HG03558 (cell line): ENCODE results near the gene GOLGA2.

Experiments
- ATAC-seq: cut with Tn5 transposase; IDR thresholded peaks from one replicate; pipeline ENCODE4 v1.9.1; 2021; ENCODE audit warnings: moderate number of reproducible peaks; ENCODE audit not compliant: unreplicated experiment; ENCODE audit errors: extremely low read depth

GOLGA2 gene, protein sequence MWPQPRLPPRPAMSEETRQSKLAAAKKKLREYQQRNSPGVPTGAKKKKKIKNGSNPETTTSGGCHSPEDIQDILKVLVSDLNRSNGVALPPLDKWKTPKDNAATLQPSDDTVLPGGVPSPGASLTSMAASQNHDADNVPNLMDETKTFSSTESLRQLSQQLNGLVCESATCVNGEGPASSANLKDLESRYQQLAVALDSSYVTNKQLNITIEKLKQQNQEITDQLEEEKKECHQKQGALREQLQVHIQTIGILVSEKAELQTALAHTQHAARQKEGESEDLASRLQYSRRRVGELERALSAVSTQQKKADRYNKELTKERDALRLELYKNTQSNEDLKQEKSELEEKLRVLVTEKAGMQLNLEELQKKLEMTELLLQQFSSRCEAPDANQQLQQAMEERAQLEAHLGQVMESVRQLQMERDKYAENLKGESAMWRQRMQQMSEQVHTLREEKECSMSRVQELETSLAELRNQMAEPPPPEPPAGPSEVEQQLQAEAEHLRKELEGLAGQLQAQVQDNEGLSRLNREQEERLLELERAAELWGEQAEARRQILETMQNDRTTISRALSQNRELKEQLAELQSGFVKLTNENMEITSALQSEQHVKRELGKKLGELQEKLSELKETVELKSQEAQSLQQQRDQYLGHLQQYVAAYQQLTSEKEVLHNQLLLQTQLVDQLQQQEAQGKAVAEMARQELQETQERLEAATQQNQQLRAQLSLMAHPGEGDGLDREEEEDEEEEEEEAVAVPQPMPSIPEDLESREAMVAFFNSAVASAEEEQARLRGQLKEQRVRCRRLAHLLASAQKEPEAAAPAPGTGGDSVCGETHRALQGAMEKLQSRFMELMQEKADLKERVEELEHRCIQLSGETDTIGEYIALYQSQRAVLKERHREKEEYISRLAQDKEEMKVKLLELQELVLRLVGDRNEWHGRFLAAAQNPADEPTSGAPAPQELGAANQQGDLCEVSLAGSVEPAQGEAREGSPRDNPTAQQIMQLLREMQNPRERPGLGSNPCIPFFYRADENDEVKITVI

DNA sequence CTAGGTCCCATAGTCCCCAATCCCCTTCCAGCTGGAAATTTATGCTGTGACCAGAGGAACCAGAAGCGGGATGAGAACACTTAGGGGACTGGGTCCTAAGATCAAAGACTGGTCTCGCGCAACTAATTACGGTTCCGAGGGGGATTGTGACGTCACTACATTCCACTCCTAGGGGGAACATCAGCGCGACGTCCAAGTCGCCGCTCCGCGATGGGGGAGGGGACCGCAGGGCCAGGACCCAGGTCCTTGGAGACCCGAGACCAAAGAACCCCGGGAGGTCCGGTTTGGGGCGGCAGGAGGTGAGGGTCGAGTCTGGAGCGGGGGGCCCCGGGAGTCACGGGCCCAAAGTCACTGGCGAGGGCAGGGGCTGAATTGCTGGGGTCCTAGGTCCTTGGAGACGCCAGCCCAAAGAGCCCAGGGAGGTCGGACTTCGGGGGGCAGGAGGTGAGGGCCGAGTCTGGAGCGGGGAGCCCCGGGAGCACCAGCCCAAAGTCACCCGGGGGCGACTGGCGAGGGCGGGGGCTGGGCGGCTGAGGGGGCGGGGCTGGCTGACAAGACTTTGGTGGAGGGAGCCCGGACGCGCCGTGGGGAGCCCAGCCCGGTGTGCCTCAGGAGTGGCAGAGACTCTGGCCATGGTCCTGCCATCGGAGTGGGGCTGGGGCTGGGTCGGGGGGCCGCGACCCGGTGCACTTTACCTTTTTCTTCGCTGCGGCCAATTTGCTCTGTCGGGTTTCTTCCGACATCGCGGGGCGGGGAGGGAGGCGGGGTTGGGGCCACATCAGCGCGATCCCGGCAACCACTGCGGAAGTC, at the start of gene GOLGA2:
Gene GOLGA2, minus strand, starts transcription at position 810 of the 810 bp plus-strand sequence. Its CDS starts 31 bp downstream, at position 779.
- ATAC-seq: no peak

DNA sequence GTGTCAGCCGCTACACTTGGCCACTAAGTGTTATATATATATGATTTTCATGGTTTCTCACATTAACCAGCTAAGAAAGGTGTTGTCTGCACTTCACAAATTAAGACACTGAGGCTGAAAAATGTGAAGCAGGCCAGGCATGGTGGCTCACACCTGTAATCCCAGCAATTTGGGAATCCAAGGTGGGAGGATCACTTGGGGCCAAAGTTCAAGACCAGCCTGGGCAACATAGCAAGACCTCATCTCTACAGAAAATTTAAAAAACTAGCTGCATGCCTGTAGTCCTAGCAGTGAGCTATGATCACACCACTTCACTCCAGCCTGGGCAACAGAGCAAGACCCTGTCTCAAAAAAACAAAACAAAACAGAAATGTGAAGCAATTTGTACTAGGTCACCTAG, 48.6 kb upstream of the GOLGA2 start:
- ATAC-seq: no peak

DNA sequence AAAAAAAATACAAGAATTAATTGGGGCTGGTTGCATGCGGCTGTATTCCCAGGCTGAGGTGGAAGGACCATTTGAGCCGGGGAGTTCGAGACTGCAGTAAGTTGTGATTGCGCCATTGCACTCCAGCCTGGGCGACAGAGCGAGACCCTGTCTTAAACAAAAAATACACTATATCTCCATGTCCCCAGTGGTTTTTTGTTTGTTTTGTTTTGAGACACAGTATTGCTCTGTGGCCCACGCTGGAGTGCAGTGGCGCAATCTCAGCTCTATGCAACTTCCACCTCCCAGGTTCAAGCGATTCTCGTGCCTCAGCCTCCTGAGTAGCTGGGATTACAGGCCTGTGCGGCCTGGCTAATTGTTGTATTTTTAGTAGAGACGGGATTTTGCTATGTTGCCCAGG, 48.0 kb upstream of the GOLGA2 start:
- no peak for ATAC-seq

DNA sequence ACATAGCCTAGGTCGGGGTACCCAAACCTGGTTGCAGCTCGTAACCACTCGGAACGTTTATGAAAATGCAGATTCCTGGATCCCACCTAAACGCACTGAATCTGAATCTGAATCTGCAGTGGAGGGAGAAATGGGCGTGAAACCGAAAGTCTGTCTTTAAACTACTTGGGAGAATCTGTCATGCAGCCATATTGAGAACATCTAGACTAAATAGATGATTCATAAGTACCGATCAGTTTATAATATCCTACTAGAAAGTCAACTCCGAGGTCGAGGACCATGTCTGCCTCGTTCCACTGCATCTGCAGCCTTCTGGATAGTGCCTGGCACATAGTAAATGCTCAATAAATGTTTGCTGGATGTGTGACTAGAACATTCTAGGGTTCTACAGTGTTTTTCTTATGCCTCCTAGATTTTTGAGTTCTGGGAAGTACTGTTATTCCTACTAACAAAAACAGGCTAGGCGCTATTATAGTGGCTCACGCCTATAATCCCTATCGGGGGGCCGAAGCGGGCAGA, 47.5 kb upstream of the GOLGA2 start:
- no peak for ATAC-seq

DNA sequence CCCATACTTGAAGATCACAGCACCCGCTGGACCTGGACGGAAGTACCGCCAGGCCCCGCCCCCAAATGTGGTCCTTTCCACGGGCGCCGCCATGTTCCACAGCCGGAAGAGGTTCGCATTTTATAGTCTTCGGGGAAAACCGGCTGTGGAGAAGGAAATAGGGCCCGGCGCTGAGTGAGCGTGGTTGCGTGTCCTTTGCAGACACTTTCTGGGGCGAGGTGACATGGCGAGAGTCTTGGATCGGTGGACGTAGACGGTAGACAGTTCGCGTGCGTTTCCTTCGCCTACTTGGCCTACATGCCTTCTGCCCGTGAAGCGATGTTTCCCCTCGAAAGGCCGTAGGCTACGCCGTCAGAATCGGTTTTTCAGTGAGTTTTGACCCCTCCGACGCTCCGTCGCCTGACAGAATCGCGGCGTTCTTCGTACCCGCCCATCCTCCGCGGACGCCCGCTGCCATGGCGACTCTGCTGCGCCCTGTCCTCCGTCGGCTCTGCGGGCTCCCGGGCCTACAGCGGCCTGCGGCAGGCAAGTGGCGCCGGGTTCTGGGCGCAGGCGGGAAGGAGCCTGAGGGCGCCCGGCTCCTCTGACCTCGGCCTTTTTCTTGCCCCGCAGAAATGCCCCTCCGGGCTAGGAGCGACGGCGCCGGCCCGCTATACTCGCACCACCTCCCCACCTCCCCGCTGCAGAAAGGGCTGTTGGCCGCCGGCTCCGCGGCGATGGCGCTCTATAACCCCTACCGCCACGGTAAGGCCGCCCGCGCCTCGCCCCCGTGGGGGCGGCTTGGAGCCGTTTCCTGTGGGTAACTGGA, 46.8 kb upstream of the GOLGA2 start, which contains the start of the genes COQ4 and TRUB2:
Gene COQ4, plus strand, starts transcription at position 436 of the 808 bp plus-strand sequence. Its CDS starts 20 bp downstream, at position 456.
Gene TRUB2, minus strand, starts transcription at position 44 of the 808 bp plus-strand sequence. Its CDS starts 39 bp downstream, at position 5.
- ATAC-seq: peak; percentile 63

DNA sequence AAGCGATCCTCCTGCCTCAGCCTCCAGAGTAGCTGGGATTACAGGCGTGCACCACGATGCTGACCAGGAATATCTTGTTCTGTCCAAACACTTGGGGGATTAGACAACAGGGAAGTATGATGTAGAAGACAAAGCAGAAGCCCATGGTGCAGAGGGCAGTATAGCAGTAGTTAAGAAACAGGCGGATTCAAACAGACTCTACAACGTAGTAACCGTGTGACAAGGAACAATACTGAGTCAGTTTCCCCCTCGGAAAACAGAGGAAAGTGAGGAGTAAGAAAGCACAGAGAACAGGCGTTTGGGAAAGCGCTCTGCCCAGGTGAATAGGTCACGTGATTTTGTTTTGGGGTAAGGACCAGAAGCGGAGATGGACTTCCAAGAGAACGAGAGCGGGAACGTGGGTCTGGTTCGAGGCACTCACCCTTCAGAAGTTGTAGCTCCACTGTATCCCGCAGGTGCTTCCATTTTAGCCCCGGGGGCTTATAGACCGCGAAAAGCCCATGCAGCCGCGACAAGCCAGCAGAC, 46.1 kb upstream of the GOLGA2 start:
- no peak for ATAC-seq

DNA sequence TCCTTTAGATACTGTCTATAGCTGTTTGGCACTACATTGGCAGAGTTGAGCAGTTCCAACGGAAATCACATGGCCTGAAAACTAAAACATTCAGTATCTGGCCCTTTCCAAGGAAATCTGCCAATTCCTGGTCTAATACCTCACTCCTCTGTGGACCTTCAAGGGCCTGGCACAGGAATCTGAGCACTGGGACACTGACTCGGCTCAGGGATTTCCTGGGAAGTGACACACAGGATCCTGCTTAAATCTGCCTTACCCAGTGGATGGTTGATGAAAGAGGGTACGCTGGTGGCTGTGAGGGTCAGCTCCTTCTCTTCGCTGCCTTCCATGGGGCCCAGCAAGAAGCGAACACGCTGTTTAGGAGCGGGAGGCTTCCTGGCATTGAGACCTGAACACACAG, 45.5 kb upstream of the GOLGA2 start:
- no peak for ATAC-seq

DNA sequence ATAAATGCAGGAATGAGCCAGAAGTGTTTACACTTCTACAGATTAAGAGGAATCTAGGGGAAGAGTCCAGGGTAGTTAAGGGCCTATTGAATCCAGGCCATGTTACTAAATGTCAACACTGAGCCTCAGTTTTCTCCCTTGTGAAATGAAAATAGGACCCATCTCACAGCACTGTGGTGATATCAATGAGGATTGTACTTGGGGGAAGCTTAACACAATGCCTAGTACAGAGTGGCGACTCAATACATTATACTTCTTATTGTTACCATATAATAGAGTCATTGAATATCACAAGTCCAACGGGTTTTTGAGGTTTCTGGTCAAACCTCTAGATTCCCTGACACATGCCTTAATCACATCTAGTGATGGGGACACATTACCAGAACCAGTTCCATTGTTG, 41.8 kb upstream of the GOLGA2 start:
- no peak for ATAC-seq

DNA sequence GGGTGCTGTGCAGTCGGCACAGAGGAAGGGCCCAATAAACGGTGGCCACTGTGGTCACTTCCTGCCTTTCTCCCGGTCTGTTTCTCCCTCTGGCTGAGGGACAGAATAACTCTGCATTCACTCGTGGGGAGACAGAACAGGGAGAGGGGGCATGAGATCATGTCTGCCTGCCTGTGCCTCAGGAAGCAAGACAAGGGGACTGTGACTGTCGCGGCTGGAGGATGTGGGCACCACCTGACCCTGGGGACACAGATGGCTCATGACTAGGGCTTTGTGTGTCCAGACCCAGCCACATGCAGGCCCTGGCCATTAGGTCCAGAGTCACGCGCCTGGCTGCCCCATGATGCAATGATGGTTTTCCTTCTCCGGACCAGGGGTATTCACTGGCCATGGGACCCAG, 40.6 kb upstream of the GOLGA2 start:
- no peak for ATAC-seq

DNA sequence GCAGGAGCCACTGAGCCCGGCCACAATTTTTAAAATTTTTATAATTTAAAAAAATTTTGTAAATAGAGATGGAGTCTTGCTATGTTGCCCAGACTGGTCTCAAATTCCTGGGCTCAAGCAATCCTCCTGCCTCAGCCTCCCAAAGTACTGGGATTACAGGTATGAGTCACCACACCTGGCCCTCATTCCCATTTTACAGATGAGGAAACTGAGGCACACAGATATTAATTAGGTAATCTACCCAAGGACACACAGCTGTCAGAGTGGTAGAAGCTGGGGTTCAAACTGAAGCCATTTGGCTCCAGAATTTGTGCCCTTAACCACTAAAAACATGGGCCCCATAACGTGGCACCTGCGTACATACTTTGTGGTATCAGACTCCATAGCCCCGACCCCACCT, 38.9 kb upstream of the GOLGA2 start:
- no peak for ATAC-seq

DNA sequence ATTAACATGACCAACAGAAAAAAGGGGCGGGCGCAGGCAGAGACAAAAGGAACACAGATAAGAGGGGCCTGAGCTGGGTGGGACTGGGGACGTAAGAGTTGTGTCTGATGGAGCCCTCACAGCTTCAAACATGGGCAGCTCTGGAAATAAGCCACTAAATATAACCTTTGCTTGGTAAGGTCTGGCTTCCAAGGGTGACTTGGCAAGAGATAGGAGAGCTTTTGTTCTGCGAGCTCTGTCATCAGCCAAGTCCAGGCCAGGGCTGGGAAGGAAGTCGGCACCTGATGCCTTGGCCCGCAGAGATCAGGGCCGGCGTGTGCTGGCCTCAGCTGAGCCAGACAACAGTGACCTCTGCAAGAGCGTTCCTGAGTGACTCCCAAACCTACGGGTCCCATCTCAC, 34.7 kb upstream of the GOLGA2 start:
- no peak for ATAC-seq

DNA sequence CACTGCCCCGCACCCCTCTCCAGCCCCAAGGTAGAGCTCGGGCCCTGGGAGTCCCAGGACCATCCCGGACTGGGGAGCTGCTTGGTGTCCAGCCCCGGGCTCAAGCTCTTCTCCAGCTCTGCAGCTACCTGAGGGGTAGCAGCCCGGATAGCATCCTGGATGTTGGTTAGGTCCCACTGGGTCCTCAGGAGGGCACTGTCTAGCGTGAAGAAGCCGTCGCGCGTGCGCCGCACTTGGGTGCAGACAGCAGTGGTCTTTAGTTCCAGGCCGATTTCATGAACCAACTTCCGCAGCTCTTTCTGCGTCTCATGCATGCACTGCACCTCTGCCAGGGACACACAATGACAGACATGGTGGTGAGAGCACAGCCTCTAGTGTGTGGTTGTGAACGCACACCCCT, 33.7 kb upstream of the GOLGA2 start:
- no peak for ATAC-seq

DNA sequence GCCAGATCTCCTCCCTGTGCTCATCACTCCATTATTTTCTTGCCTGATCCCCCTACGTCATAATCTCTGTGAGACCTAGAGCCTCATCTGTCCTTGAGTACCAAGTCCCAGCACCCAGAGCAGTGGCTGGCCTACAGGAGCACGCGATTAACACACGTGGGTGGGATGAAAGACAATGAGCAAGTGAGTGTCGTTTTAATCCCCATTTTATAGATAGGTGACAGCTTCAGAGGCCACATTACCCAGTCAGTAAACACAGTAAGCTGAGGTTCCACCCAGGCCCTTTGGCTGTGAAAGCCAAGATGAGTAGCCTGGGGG, 29.1 kb upstream of the GOLGA2 start:
- no peak for ATAC-seq

DNA sequence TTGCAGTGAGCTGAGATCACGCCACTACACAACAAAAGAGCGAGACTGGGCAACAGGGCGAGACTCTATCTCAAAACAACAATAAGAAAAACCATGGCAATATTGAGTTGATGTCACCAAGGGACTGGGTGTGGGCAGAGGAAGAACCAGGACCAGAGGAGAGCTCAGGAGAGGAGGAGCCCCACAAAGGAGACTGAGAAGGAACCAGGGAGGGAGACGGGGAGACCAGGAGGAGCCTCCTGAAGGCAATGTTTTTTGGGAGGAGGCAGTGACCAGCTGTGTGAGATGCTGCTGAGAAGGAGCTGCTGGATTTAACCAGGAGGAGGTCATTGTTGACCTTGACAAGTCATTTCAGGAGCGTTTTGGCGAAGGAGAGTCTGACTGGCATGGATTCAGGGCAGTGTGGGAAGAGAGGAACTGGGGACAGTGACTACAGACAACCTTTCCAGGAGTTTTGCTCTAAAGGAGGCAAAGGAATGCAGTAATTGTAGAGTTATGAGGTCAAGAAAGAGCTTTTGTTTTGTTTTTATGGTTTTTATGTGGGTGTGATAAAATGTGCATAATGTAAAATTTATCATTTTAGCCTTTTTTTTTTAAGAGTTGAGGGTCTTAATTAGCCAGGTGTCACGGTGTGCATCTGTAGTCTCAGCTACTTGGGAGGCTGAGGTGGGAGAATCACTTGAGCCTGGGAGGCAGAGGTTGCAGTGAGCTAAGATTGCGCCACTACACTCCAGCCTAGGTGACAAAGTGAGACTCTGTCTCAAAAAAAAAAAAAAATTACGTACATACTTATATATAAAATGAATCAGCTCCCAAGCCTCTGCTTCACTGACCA, 28.5 kb upstream of the GOLGA2 start:
- ATAC-seq: no peak

DNA sequence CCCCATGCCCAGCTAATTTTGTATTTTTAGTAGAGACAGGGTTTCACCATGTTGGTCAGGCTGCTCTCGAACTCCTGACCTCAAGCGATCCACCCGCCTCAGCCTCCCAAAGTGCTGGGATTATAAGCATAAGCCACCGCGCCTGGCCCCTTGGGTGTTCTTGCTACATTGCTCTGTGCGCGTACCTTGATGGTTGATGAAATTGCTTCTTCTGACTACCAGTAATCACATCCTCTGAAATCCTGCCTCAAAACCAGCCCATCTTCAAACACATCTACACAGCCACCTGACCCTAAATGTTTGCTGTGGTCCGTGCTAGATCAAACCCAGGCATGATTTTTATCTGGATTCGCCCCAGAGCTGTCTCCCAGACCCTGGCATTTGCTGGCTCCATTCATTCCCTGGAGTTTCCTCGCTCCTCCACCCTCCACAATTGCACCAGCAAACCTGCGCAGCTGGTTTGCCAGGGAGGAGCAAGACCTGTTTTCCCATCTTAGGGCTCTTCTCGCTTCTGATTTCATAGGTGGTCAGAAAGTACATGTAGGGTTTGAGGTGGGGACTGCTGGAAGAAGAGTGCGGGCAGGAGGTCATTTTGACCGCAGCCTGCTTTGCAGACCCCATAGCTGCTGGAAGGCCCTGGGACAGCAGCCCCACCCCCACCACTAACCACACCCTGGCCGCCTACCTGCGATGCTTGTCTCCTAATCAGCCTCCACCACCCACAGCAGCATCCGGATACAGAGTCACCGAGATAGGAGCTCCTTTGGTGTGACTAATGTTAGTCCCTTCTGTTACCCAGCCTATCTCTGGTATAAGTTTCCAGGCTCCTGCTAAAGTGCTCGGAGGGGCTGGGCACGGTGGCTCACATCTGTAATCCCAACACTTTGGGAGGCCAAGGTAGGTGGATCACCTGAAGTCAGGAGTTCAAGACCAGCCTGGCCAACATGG, 23.0 kb upstream of the GOLGA2 start:
- ATAC-seq: no peak

DNA sequence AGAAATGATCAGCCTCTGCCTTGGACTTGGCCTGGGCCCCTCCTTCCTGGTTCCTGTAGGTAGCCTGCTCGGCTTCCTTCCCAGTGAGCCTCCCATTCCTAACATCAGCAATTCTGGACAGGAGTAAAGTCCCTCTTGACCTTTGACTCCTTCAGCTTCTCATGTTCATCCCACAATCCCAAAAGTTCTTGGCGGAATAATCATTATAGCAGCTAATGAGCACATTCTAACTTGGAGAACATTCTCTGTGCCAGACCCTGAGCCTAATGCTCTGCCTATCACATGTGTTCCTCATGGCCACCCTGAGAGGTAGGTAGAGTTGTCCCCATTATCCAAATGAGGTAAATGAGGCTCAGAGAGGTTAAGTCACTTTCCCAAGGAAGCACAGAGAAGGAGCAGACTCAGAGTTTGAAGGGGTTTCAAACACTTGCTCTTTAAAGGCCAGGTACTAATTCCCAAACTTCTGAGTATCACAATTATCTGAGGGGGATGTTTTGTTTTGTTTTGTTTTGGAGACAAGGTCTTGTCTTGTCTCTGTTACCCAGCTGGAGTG, 21.5 kb upstream of the GOLGA2 start:
- ATAC-seq: no peak
